ENCODE data around the gene ARHGAP25.

DNA sequence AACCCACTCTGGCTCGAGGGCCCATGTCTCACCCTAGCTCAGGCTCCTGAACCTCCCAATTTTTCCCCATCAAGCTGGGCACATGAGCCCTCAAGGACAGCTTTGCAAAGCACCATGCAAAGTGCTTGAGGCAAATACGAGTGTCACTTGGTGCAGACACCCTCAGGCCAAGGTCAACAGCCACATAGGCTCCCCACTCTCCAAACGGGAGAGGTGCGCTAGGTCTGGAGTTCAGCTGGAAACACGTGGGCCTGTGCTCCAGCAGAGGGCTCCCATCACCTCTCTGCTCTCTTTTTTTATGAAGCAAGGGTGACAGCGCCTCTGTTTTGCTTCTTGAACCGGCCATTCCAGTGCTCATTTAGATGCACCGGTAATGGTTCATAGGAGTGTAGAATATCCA, 11.9 kb upstream of the ARHGAP25 start:
- TF ChIP-seq, protein P1, sequence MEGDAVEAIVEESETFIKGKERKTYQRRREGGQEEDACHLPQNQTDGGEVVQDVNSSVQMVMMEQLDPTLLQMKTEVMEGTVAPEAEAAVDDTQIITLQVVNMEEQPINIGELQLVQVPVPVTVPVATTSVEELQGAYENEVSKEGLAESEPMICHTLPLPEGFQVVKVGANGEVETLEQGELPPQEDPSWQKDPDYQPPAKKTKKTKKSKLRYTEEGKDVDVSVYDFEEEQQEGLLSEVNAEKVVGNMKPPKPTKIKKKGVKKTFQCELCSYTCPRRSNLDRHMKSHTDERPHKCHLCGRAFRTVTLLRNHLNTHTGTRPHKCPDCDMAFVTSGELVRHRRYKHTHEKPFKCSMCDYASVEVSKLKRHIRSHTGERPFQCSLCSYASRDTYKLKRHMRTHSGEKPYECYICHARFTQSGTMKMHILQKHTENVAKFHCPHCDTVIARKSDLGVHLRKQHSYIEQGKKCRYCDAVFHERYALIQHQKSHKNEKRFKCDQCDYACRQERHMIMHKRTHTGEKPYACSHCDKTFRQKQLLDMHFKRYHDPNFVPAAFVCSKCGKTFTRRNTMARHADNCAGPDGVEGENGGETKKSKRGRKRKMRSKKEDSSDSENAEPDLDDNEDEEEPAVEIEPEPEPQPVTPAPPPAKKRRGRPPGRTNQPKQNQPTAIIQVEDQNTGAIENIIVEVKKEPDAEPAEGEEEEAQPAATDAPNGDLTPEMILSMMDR (IDR thresholded peaks at IDR 0.05): peak; percentile 37
- no peak for TF ChIP-seq EZH2phosphoT487 (IDR thresholded peaks at IDR 0.05)
